ENCODE results near the gene PDE2A. TPM values are rescaled to one million over a fixed set of nuclear protein-coding genes. Genes with fewer than 3 reads are reported as not detected.
"Not testable (repeated sequence)": the region's sequence is repeated elsewhere in the genome, so short reads cannot be mapped to it uniquely, and the experiment has no call there.

PDE2A gene
- polyA plus RNA-seq, 1 experiment = 0.64 TPM

GRCh38 chr11:72568861-72569260 lies 105.4 kb downstream of the PDE2A start:
- DNase-seq (ENCODE audit: low read depth) = no peak
- Histone ChIP-seq H3K27me3 (ENCODE audit: control insufficient read depth, insufficient read depth, low read length) (peaks cover 2% of the 10 kb centered on the region), H3K4me3 (ENCODE audit: low read depth, low read length) (no peak overlapping the region), H3K36me3 (ENCODE audit: control insufficient read depth, insufficient read depth, low read length) (no peaks in the 10 kb centered on the region)
- ChIA-PET CTCF (interaction anchor here (1.0 to 1.6 kb wide), 2 partner anchors 17 to 98 kb away, joined by 3 to 5 read pairs; no protein-coding TSS in a partner anchor), POLR2A (no interaction called here)
- TF ChIP-seq, protein P1, sequence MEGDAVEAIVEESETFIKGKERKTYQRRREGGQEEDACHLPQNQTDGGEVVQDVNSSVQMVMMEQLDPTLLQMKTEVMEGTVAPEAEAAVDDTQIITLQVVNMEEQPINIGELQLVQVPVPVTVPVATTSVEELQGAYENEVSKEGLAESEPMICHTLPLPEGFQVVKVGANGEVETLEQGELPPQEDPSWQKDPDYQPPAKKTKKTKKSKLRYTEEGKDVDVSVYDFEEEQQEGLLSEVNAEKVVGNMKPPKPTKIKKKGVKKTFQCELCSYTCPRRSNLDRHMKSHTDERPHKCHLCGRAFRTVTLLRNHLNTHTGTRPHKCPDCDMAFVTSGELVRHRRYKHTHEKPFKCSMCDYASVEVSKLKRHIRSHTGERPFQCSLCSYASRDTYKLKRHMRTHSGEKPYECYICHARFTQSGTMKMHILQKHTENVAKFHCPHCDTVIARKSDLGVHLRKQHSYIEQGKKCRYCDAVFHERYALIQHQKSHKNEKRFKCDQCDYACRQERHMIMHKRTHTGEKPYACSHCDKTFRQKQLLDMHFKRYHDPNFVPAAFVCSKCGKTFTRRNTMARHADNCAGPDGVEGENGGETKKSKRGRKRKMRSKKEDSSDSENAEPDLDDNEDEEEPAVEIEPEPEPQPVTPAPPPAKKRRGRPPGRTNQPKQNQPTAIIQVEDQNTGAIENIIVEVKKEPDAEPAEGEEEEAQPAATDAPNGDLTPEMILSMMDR (IDR thresholded peaks at IDR 0.05; ENCODE audit: insufficient read depth, low read depth, low read length) = no peak

GRCh38 chr11:72562431-72562830 lies 111.8 kb downstream of the PDE2A start:
- no peak for DNase-seq (ENCODE audit: low read depth)
- Histone ChIP-seq H3K36me3 (ENCODE audit: control insufficient read depth, insufficient read depth, low read length) (no peaks in the 10 kb centered on the region), H3K27me3 (ENCODE audit: control insufficient read depth, insufficient read depth, low read length) (peaks cover 4% of the 10 kb centered on the region), H3K4me3 (ENCODE audit: low read depth, low read length) (no peak overlapping the region)
- TF ChIP-seq, protein P1 (IDR thresholded peaks at IDR 0.05; ENCODE audit: insufficient read depth, low read depth, low read length) = no peak
- CTCF ChIA-PET = interaction anchor here (1.3 to 2.2 kb wide), 4 partner anchors 24 to 91 kb away, joined by 4 to 8 read pairs (median 4); no protein-coding TSS in a partner anchor
- POLR2A ChIA-PET = no interaction called here

- no peak for DNase-seq (ENCODE audit: low read depth)
- no peaks in the 10 kb centered on the region for H3K36me3 ChIP-seq (ENCODE audit: control insufficient read depth, insufficient read depth, low read length)
- POLR2A ChIA-PET = no interaction called here
- H3K4me3 ChIP-seq (ENCODE audit: low read depth, low read length) = no peak overlapping the region
- TF ChIP-seq, protein P1 (IDR thresholded peaks at IDR 0.05; ENCODE audit: insufficient read depth, low read depth, low read length) = no peak
- peaks cover 4% of the 10 kb centered on the region for H3K27me3 ChIP-seq (ENCODE audit: control insufficient read depth, insufficient read depth, low read length)
- CTCF ChIA-PET = interaction anchor here (0.7 to 2.2 kb wide), 6 partner anchors 24 to 91 kb away, joined by 3 to 8 read pairs (median 4); no protein-coding TSS in a partner anchor
These were observed 112.4 kb downstream of the PDE2A start for GRCh38 chr11:72561856-72562255.

- H3K27me3 ChIP-seq (ENCODE audit: control insufficient read depth, insufficient read depth, low read length); POLR2A ChIA-PET; H3K36me3 ChIP-seq (ENCODE audit: control insufficient read depth, insufficient read depth, low read length); DNase-seq (ENCODE audit: low read depth); H3K4me3 ChIP-seq (ENCODE audit: low read depth, low read length): not testable (repeated sequence)
- CTCF ChIA-PET = interaction anchor here (1.6 to 2.2 kb wide), 2 partner anchors 25 to 30 kb away, joined by 5 to 8 read pairs; no protein-coding TSS in a partner anchor
These were observed 113.4 kb downstream of the PDE2A start for GRCh38 chr11:72560864-72561263.

DNA sequence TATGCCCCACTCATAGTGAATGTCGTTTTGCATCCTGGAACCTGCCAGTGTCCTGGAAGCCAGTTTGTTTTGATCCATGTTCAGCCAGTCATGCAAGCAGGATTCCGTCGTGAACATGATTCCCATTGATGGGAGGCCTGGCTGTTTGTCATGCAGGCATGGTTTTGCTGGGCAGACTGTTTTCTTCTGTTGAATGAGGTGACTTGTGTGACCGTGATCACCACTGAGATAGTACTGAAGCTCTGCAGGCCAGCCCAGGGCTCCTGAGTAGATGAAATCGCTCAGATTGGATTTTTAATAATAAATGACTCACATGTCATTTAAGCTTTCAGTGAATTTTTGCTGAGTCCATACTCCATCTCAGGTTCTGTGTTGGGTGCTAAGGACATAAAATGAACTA lies 117.8 kb downstream of the PDE2A start:
- Histone ChIP-seq H3K36me3 (ENCODE audit: control insufficient read depth, insufficient read depth, low read length) (no peaks in the 10 kb centered on the region), H3K4me3 (ENCODE audit: low read depth, low read length) (no peak overlapping the region), H3K27me3 (ENCODE audit: control insufficient read depth, insufficient read depth, low read length) (0 out of 2 replicates have a peak, but pooled peaks cover 5% of the 10 kb centered on the region)
- CTCF ChIA-PET = interaction anchor here (1.2 to 1.7 kb wide), 3 partner anchors 15 to 85 kb away, joined by 3 to 6 read pairs (median 3); no protein-coding TSS in a partner anchor
- POLR2A ChIA-PET = no interaction called here
- TF ChIP-seq, protein P1 (IDR thresholded peaks at IDR 0.05; ENCODE audit: insufficient read depth, low read depth, low read length) = no peak
- DNase-seq (ENCODE audit: low read depth) = no peak

GRCh38 chr11:72555014-72555522 lies 119.2 kb downstream of the PDE2A start:
- H3K4me3 ChIP-seq (ENCODE audit: low read depth, low read length); H3K36me3 ChIP-seq (ENCODE audit: control insufficient read depth, insufficient read depth, low read length); POLR2A ChIA-PET; DNase-seq (ENCODE audit: low read depth); H3K27me3 ChIP-seq (ENCODE audit: control insufficient read depth, insufficient read depth, low read length): not testable (repeated sequence)
- CTCF ChIA-PET = interaction anchor here (1.3 kb wide), 1 partner anchor 84 kb away, joined by 6 read pairs; no protein-coding TSS in a partner anchor

All from BJ (cell line).